Prostate gland (tissue), 2 donors: Measurements from ENCODE around the gene OPN3. TPM values are rescaled to one million over a fixed set of nuclear protein-coding genes. Genes with fewer than 3 reads are reported as not detected.

Source experiments
- DNase-seq: peaks from one replicate; pipeline ENCODE4 v3.0.0-alpha.2; 2019; ENCODE audit warnings: low spot score
- H3K27ac ChIP-seq, 2 donors: fragments of 200-600 bp; sonication (generic); 2 replicates each; pipeline ENCODE4 v1.5.1; 2017 to 2019
- H3K27me3 ChIP-seq: fragments of 200-600 bp; sonication (generic); replicated peaks from 2 replicates; pipeline ENCODE4 v1.5.1; 2019; ENCODE audit not compliant: insufficient read depth
- H3K36me3 ChIP-seq, 2 donors: fragments of 200-600 bp; sonication (generic); 1 replicate in 1 of 2; 2 replicates in 1 of 2; pipeline versions ENCODE4 v1.5.1 to v1.8.1; 2017 to 2019
- H3K4me1 ChIP-seq: fragments of 200-600 bp; sonication (generic); replicated peaks from 2 replicates; pipeline ENCODE4 v1.5.1; 2019
- H3K4me3 ChIP-seq, 2 donors: fragments of 200-600 bp; sonication (generic); 2 replicates each; pipeline ENCODE4 v1.5.1; 2017 to 2019
- H3K9me3 ChIP-seq: fragments of 200-600 bp; sonication (generic); 2 replicates; pipeline ENCODE4 v1.5.1; 2017
- POLR2A ChIP-seq: fragments of 450-650 bp; IDR thresholded peaks from one replicate; pipeline ENCODE4 v1.6.1; 2016; ENCODE audit warnings: antibody characterized with exemption, mild to moderate bottlenecking
- POLR2AphosphoS5 ChIP-seq: sonication (generic); formaldehyde crosslinking; IDR thresholded peaks from one replicate; pipeline ENCODE4 v1.6.1; 2017; ENCODE audit warnings: antibody characterized with exemption
- WGBS: methylation state at CpG from one replicate; pipeline ENCODE4 v1.1.5; 2018; 5-methylcytosine and 5-hydroxymethylcytosine counted together
- intact Hi-C: fragments of 100-400 bp; cut with DNase I; formaldehyde crosslinking; loops from one replicate; pipeline ENCODE4 v1.14.2; 2022
- total RNA-seq, 2 donors: library from RNA; depleted of rRNA; stranded (reverse); fragments of >200 nt; gene quantifications; one replicate each; pipeline ENCODE4 v1.1.0, GENCODE V29; 2016
- TF ChIP-seq, protein P1 (sequence below), 4 experiments: fragments of 200-600 bp in 2 of 4; fragments of 450-650 bp in 2 of 4; sonication (generic) in 2 of 4; IDR thresholded peaks; 1 replicate in 3 of 4; 2 replicates in 1 of 4; pipeline ENCODE4 v1.5.1; 2016 to 2019; ENCODE audit warnings: antibody characterized with exemption in 4 of 4, mild to moderate bottlenecking in 2 of 4, moderate library complexity in 2 of 4

Gene OPN3
- total RNA-seq, 2 donors from 2014 or later, result 12.3 to 32.8 TPM

DNA sequence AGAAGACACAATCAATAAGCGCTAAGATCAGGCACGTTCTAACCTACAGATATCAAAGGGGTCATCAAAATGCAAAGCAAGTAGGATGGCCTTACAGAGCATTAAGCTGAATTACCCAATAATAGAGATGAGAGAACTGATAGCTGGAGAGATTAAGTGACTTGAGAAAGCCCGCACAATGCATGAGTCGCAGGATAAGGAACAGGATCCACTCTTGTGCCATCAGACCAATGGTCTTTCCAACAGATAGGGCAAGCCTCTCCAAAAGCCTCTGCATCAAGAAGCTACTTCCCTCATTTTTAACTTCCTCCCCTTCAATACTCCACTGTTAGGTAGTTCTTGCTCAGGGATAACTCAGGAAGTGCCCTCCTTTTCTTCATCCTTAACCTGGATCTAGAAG is 2.6 kb downstream of the OPN3 start:
- Histone ChIP-seq H3K9me3 (no peaks in the 10 kb centered on the region), H3K27ac (no peak overlapping the region), H3K36me3 (no peaks in the 10 kb centered on the region), H3K4me1 (no peaks in the 10 kb centered on the region), H3K4me3 (no peak overlapping the region), H3K27me3 (no peaks in the 10 kb centered on the region)
- DNase-seq, result no peak
- intact Hi-C loops, result no loop called here
- TF ChIP-seq POLR2A (no peak), POLR2AphosphoS5 (no peak)
- TF ChIP-seq, protein P1, sequence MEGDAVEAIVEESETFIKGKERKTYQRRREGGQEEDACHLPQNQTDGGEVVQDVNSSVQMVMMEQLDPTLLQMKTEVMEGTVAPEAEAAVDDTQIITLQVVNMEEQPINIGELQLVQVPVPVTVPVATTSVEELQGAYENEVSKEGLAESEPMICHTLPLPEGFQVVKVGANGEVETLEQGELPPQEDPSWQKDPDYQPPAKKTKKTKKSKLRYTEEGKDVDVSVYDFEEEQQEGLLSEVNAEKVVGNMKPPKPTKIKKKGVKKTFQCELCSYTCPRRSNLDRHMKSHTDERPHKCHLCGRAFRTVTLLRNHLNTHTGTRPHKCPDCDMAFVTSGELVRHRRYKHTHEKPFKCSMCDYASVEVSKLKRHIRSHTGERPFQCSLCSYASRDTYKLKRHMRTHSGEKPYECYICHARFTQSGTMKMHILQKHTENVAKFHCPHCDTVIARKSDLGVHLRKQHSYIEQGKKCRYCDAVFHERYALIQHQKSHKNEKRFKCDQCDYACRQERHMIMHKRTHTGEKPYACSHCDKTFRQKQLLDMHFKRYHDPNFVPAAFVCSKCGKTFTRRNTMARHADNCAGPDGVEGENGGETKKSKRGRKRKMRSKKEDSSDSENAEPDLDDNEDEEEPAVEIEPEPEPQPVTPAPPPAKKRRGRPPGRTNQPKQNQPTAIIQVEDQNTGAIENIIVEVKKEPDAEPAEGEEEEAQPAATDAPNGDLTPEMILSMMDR (IDR thresholded peaks at IDR 0.05), result no peak
- WGBS, result 88% methylated on average over 4 of the region's 4 CpGs

DNA sequence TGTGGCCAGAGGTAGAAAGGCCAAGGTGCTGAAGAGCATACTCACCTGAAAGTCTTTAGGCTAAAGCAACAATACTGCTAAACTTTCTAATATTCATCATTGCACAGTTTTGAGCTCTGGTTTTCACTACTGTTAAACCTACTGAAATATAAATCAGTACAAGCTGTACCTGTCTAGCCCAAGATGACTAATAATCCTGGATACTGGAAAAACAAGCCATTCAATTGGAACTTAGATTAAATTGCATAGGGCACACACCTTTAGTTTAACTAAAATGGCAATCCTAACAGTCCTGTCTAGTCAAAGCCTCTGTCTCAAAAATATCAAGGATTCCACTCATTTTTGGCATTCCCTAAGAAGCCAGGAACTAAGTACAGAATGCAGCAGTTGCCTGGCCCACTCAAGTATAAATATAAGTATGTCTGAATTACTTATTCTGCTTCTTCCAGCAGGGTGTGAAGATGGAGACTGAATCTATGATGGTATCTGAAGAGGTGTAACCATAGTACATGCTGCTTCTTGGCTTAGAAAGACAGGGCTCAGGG is 3.1 kb downstream of the OPN3 start:
- Histone ChIP-seq H3K27me3 (no peaks in the 10 kb centered on the region), H3K4me1 (no peaks in the 10 kb centered on the region), H3K36me3 (no peaks in the 10 kb centered on the region), H3K4me3 (no peak overlapping the region), H3K9me3 (no peaks in the 10 kb centered on the region), H3K27ac (no peak overlapping the region)
- intact Hi-C loops, result no loop called here
- no peak for DNase-seq
- no peak for TF ChIP-seq POLR2AphosphoS5
- TF ChIP-seq POLR2A, result no peak
- TF ChIP-seq, protein P1 (IDR thresholded peaks at IDR 0.05), result no peak

DNA sequence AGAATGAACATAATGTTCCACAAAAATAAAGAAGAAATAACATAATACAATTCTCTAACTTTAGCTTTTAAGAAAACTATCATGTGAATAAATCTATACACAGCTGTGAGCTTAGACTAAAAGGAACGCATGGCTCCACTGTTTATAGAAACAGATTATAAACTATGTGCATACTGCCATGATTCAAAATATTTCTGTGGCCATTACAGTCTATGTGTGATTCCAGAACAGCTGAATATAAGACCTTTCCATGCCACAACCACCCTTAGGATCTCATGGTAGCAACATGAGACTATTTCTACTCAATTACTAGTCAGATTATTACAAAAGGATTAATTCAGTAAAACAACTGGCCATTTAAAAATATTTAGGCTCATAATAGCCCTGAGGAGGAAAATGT is 3.9 kb downstream of the OPN3 start:
- no peak for DNase-seq
- Histone ChIP-seq H3K4me1 (no peaks in the 10 kb centered on the region), H3K9me3 (no peaks in the 10 kb centered on the region), H3K36me3 (no peaks in the 10 kb centered on the region), H3K27ac (no peak overlapping the region), H3K27me3 (no peaks in the 10 kb centered on the region), H3K4me3 (no peak overlapping the region)
- WGBS, result 69% methylated on average over 1 of the region's 1 CpG
- intact Hi-C loops, result no loop called here
- TF ChIP-seq, protein P1 (IDR thresholded peaks at IDR 0.05), result no peak
- TF ChIP-seq POLR2AphosphoS5 (no peak), POLR2A (no peak)

DNA sequence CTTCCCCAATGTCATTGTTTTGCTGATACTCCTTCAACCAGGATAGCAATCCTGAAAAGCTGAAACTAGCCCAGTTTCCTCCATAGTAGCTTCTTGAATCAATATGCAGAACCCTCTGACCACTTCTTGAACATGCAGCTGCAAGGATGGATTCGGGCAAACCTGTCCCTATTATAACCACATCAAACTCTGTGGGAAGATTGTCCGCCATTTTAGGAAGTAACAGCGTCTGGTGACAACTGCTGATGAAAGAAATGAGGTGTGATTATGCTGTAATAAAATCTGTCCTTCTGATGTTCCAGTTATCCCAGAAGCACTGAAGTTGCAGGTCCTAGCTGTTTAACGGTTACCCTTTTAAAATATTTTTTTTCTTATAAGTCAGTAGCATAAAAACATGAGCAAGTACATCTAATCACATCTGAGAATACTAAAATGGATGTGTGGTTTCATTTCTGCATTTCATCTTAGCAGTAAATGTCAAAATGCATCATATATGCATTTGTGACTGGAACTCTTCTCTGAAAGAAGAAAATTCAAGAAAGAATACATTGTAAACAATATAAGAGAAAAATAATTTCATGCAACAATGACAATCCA is 4.5 kb downstream of the OPN3 start:
- no peaks in the 10 kb centered on the region for H3K36me3 ChIP-seq
- no peaks in the 10 kb centered on the region for H3K9me3 ChIP-seq
- intact Hi-C loops, result no loop called here
- H3K4me3 ChIP-seq, result no peak overlapping the region
- 87% methylated on average over 4 of the region's 4 CpGs for WGBS
- no peak for DNase-seq
- H3K27me3 ChIP-seq, result no peaks in the 10 kb centered on the region
- no peaks in the 10 kb centered on the region for H3K4me1 ChIP-seq
- H3K27ac ChIP-seq, result no peak overlapping the region
- TF ChIP-seq POLR2A, result no peak
- no peak for TF ChIP-seq POLR2AphosphoS5

DNA sequence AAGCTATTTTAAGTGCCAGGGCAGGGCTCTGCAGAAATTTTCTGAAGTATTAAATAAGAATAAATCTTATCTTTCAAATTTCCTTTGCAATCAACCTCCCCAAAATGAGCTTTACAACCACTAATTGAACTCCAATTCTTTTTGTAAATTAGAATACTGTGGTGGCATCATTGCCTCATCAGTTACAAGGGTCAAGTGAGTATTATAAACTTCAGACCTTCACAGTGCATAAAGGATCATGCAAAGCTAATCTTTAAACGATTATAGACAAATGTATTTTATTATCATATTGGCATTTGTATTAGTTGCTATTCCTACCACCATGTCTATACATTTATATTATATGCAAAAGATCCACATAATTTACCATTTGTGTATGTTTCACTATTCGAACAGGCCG is 7.2 kb downstream of the OPN3 start:
- Histone ChIP-seq H3K36me3 (no peaks in the 10 kb centered on the region), H3K4me1 (no peaks in the 10 kb centered on the region), H3K9me3 (no peaks in the 10 kb centered on the region), H3K27me3 (no peaks in the 10 kb centered on the region), H3K4me3 (no peak overlapping the region), H3K27ac (no peak overlapping the region)
- DNase-seq, result no peak
- intact Hi-C loops, result no loop called here
- TF ChIP-seq POLR2AphosphoS5 (no peak), POLR2A (no peak)
- TF ChIP-seq, protein P1 (IDR thresholded peaks at IDR 0.05), result no peak
- 99% methylated on average over 3 of the region's 3 CpGs for WGBS
